ENCODE measurements around the gene SRD5A1.
A peak's percentile ranks its signal among the peaks of the same experiment; 100 is the strongest.

The SRD5A1 gene

DNA sequence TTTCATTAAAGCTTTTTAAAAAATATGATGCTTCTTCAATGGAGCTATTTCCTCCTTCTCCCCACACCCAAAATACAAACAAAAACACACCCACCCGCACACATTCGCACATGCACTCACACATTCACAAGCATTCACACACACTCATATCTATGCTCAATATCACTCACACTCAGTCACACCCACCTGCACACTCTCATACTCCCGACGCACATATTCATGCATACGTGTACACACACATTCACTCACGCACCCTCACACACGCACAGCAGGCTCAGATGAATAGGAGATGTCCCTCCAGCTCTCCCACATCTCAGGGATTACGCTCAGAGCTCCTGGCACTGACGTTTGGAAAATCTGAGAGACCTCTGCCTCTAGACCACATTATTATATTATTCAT is 54.3 kb downstream of the SRD5A1 start:
- 100% methylated on average over 1 to 4 of the region's 9 CpGs for WGBS, 2 donors (ENCODE audit: extremely low coverage in 2 of 2, insufficient read length in 2 of 2, insufficient replicate concordance in 1 of 2)

DNA sequence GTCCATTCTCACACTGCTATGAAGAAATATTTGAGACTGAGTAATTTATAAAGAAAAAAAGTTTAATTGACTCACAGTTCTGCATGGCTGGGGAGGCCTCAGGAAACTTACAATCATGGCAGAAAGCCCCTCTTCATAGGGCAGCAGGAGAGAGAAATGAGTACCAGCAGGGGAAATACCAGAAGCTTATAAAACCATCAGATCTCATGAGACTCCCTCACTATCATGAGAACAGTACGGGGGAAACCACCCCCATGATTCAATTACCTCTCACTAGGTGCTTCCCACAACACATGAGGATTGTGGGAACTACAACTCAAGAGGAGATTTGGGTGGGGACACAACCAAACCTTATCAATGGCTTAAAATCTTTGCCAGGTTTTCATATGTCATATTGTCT is 59.7 kb downstream of the SRD5A1 start:
- Histone ChIP-seq H3K27me3 (ENCODE audit: control insufficient read depth in 3 of 3, insufficient read depth in 3 of 3, low read depth in 1 of 3, low read length in 3 of 3) (peaks cover 0 to 6% (median 3%) of the 10 kb centered on the region in 3 experiments), H3K4me1 (ENCODE audit: control insufficient read depth in 2 of 2, insufficient read depth in 1 of 2, low read depth in 1 of 2, low read length in 2 of 2) (no peaks in the 10 kb centered on the region), H3K14ac (ENCODE audit: low read length) (no peak overlapping the region), H3K9me3 (replicated peaks in 1 of 2; ENCODE audit: control insufficient read depth in 2 of 2, insufficient read depth in 1 of 2, low read depth in 1 of 2, low read length in 2 of 2) (peaks cover 0 to 2% of the 10 kb centered on the region in 2 donors), H3K9ac (ENCODE audit: low read depth, low read length, poor library complexity) (no peak overlapping the region), H2BK5ac (ENCODE audit: low read length) (no peak overlapping the region), H2BK12ac (ENCODE audit: low read length) (no peak overlapping the region), H3K36me3 (replicated peaks in 1 of 2; ENCODE audit: control insufficient read depth in 2 of 2, insufficient read depth in 2 of 2, low read length in 2 of 2) (no peaks in the 10 kb centered on the region), H3K4ac (ENCODE audit: low read length) (no peak overlapping the region), H4K8ac (ENCODE audit: low read depth, low read length) (no peak overlapping the region), H3K18ac (ENCODE audit: low read length) (no peak overlapping the region), H2BK15ac (ENCODE audit: low read length) (no peak overlapping the region), H3K4me2 (ENCODE audit: insufficient read depth, low read length, poor library complexity, severe bottlenecking) (no peak overlapping the region), H3K23ac (ENCODE audit: low read depth, low read length, poor library complexity) (no peak overlapping the region), H2AFZ (ENCODE audit: low read length) (no peak overlapping the region), H4K91ac (ENCODE audit: low read depth, low read length, poor library complexity) (no peak overlapping the region), H2AK5ac (ENCODE audit: low read depth, low read length) (no peak overlapping the region), H3K4me3 (ENCODE audit: low read length in 2 of 2) (no peak overlapping the region), H3K79me1 (ENCODE audit: low read depth, low read length) (no peaks in the 10 kb centered on the region), H3K27ac (replicated peaks; ENCODE audit: low read length) (no peak overlapping the region), H2BK120ac (ENCODE audit: low read depth, low read length) (no peak overlapping the region)
- DNase-seq (ENCODE audit: low spot score), result no peak
- WGBS, 2 donors (ENCODE audit: extremely low coverage in 2 of 2, insufficient read length in 2 of 2, insufficient replicate concordance in 1 of 2), result no CpG with 5 or more reads among the region's 1 CpG

More for the DNA sequence above, 54.3 kb downstream of the SRD5A1 start:
- Histone ChIP-seq H2AFZ (ENCODE audit: low read length) (peak overlapping the region; percentile 85), H2BK5ac (ENCODE audit: low read length) (no peak overlapping the region), H4K8ac (ENCODE audit: low read depth, low read length) (no peak overlapping the region), H3K23ac (ENCODE audit: low read depth, low read length, poor library complexity) (peak overlapping the region; percentile 16), H2BK120ac (ENCODE audit: low read depth, low read length) (no peak overlapping the region), H3K14ac (ENCODE audit: low read length) (no peak overlapping the region), H3K4me2 (ENCODE audit: insufficient read depth, low read length, poor library complexity, severe bottlenecking) (peak overlapping the region; percentile 37), H3K36me3 (replicated peaks in 1 of 2; ENCODE audit: control insufficient read depth in 2 of 2, insufficient read depth in 2 of 2, low read length in 2 of 2) (no peaks in the 10 kb centered on the region), H3K27me3 (ENCODE audit: control insufficient read depth in 3 of 3, insufficient read depth in 3 of 3, low read depth in 1 of 3, low read length in 3 of 3) (peaks cover 0 to 11% (median 6%) of the 10 kb centered on the region in 3 experiments), H3K18ac (ENCODE audit: low read length) (no peak overlapping the region), H3K4ac (ENCODE audit: low read length) (no peak overlapping the region), H3K79me1 (ENCODE audit: low read depth, low read length) (no peaks in the 10 kb centered on the region), H2BK15ac (ENCODE audit: low read length) (no peak overlapping the region), H3K4me1 (ENCODE audit: control insufficient read depth in 2 of 2, insufficient read depth in 1 of 2, low read depth in 1 of 2, low read length in 2 of 2) (peaks cover 3% of the 10 kb centered on the region in 2 donors), H3K4me3 (ENCODE audit: low read length in 2 of 2) (peak overlapping the region in 1 of 2 donors; percentile 68), H3K27ac (replicated peaks; ENCODE audit: low read length) (no peak overlapping the region), H3K9me3 (replicated peaks in 1 of 2; ENCODE audit: control insufficient read depth in 2 of 2, insufficient read depth in 1 of 2, low read depth in 1 of 2, low read length in 2 of 2) (peaks cover 0 to 4% of the 10 kb centered on the region in 2 donors), H2AK5ac (ENCODE audit: low read depth, low read length) (no peak overlapping the region), H2BK12ac (ENCODE audit: low read length) (no peak overlapping the region), H4K91ac (ENCODE audit: low read depth, low read length, poor library complexity) (no peak overlapping the region), H3K9ac (ENCODE audit: low read depth, low read length, poor library complexity) (no peak overlapping the region)
- DNase-seq (ENCODE audit: low spot score), result no peak

GRCh38 chr5:6698696-6699095 is 65.5 kb downstream of the SRD5A1 start:
- Histone ChIP-seq H2AK5ac (ENCODE audit: low read depth, low read length) (no peak overlapping the region), H3K23ac (ENCODE audit: low read depth, low read length, poor library complexity) (no peak overlapping the region), H3K4me1 (ENCODE audit: control insufficient read depth in 2 of 2, insufficient read depth in 1 of 2, low read depth in 1 of 2, low read length in 2 of 2) (peaks cover 12 to 21% of the 10 kb centered on the region in 2 donors), H3K27me3 (ENCODE audit: control insufficient read depth in 3 of 3, insufficient read depth in 3 of 3, low read depth in 1 of 3, low read length in 3 of 3) (no peaks in the 10 kb centered on the region), H2BK15ac (ENCODE audit: low read length) (no peak overlapping the region), H3K4ac (ENCODE audit: low read length) (no peak overlapping the region), H4K91ac (ENCODE audit: low read depth, low read length, poor library complexity) (no peak overlapping the region), H2BK12ac (ENCODE audit: low read length) (no peak overlapping the region), H3K36me3 (replicated peaks in 1 of 2; ENCODE audit: control insufficient read depth in 2 of 2, insufficient read depth in 2 of 2, low read length in 2 of 2) (no peaks in the 10 kb centered on the region), H3K4me2 (ENCODE audit: insufficient read depth, low read length, poor library complexity, severe bottlenecking) (no peak overlapping the region), H2BK5ac (ENCODE audit: low read length) (no peak overlapping the region), H2BK120ac (ENCODE audit: low read depth, low read length) (no peak overlapping the region), H3K27ac (replicated peaks; ENCODE audit: low read length) (no peak overlapping the region), H3K4me3 (ENCODE audit: low read length in 2 of 2) (no peak overlapping the region), H3K14ac (ENCODE audit: low read length) (no peak overlapping the region), H2AFZ (ENCODE audit: low read length) (no peak overlapping the region), H3K9ac (ENCODE audit: low read depth, low read length, poor library complexity) (no peak overlapping the region), H3K79me1 (ENCODE audit: low read depth, low read length) (no peaks in the 10 kb centered on the region), H3K9me3 (replicated peaks in 1 of 2; ENCODE audit: control insufficient read depth in 2 of 2, insufficient read depth in 1 of 2, low read depth in 1 of 2, low read length in 2 of 2) (peaks cover 0 to 3% of the 10 kb centered on the region in 2 donors), H3K18ac (ENCODE audit: low read length) (no peak overlapping the region), H4K8ac (ENCODE audit: low read depth, low read length) (no peak overlapping the region)
- no CpG with 5 or more reads among the region's 1 CpG for WGBS, 2 donors (ENCODE audit: extremely low coverage in 2 of 2, insufficient read length in 2 of 2, insufficient replicate concordance in 1 of 2)
- no peak for DNase-seq (ENCODE audit: low spot score)

DNA sequence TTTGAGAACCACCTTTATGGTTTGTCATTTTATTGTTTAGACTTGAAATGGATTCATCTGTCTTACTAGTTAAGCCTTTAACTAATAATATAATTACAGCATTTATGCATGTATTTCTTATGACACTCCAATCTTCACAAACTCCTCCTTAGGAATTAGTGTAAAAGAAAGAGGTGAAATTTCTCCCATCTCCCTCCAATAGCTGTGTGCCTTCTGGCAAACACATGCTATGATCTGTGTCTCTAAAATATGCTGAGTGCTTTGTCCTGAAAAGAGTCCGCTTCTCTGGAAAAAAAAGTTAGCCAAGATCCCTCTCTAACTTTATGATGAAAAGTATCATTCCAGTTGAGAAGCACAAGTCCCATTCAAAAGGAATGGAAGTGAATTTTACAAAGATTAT is 66.1 kb downstream of the SRD5A1 start:
- Histone ChIP-seq H3K79me1 (ENCODE audit: low read depth, low read length) (no peaks in the 10 kb centered on the region), H3K4me3 (ENCODE audit: low read length in 2 of 2) (no peak overlapping the region), H4K91ac (ENCODE audit: low read depth, low read length, poor library complexity) (no peak overlapping the region), H2AFZ (ENCODE audit: low read length) (no peak overlapping the region), H3K4ac (ENCODE audit: low read length) (no peak overlapping the region), H4K8ac (ENCODE audit: low read depth, low read length) (no peak overlapping the region), H3K27ac (replicated peaks; ENCODE audit: low read length) (no peak overlapping the region), H3K18ac (ENCODE audit: low read length) (no peak overlapping the region), H3K36me3 (replicated peaks in 1 of 2; ENCODE audit: control insufficient read depth in 2 of 2, insufficient read depth in 2 of 2, low read length in 2 of 2) (no peaks in the 10 kb centered on the region), H2BK120ac (ENCODE audit: low read depth, low read length) (no peak overlapping the region), H3K27me3 (ENCODE audit: control insufficient read depth in 3 of 3, insufficient read depth in 3 of 3, low read depth in 1 of 3, low read length in 3 of 3) (no peaks in the 10 kb centered on the region), H3K4me1 (ENCODE audit: control insufficient read depth in 2 of 2, insufficient read depth in 1 of 2, low read depth in 1 of 2, low read length in 2 of 2) (peaks cover 12 to 21% of the 10 kb centered on the region in 2 donors), H3K9me3 (replicated peaks in 1 of 2; ENCODE audit: control insufficient read depth in 2 of 2, insufficient read depth in 1 of 2, low read depth in 1 of 2, low read length in 2 of 2) (peaks cover 0 to 3% of the 10 kb centered on the region in 2 donors), H2BK5ac (ENCODE audit: low read length) (no peak overlapping the region), H3K14ac (ENCODE audit: low read length) (no peak overlapping the region), H2BK12ac (ENCODE audit: low read length) (no peak overlapping the region), H2BK15ac (ENCODE audit: low read length) (no peak overlapping the region), H2AK5ac (ENCODE audit: low read depth, low read length) (no peak overlapping the region), H3K4me2 (ENCODE audit: insufficient read depth, low read length, poor library complexity, severe bottlenecking) (no peak overlapping the region), H3K23ac (ENCODE audit: low read depth, low read length, poor library complexity) (no peak overlapping the region), H3K9ac (ENCODE audit: low read depth, low read length, poor library complexity) (no peak overlapping the region)
- WGBS, 2 donors (ENCODE audit: extremely low coverage in 2 of 2, insufficient read length in 2 of 2, insufficient replicate concordance in 1 of 2), result no CpG with 5 or more reads among the region's 1 CpG
- no peak for DNase-seq (ENCODE audit: low spot score)
